ENCODE results near the gene CCDC127.

CCDC127 gene

GRCh38 chr5:170971-171800 lies 46.8 kb downstream of the CCDC127 start:
- TF ChIP-seq, protein P1, sequence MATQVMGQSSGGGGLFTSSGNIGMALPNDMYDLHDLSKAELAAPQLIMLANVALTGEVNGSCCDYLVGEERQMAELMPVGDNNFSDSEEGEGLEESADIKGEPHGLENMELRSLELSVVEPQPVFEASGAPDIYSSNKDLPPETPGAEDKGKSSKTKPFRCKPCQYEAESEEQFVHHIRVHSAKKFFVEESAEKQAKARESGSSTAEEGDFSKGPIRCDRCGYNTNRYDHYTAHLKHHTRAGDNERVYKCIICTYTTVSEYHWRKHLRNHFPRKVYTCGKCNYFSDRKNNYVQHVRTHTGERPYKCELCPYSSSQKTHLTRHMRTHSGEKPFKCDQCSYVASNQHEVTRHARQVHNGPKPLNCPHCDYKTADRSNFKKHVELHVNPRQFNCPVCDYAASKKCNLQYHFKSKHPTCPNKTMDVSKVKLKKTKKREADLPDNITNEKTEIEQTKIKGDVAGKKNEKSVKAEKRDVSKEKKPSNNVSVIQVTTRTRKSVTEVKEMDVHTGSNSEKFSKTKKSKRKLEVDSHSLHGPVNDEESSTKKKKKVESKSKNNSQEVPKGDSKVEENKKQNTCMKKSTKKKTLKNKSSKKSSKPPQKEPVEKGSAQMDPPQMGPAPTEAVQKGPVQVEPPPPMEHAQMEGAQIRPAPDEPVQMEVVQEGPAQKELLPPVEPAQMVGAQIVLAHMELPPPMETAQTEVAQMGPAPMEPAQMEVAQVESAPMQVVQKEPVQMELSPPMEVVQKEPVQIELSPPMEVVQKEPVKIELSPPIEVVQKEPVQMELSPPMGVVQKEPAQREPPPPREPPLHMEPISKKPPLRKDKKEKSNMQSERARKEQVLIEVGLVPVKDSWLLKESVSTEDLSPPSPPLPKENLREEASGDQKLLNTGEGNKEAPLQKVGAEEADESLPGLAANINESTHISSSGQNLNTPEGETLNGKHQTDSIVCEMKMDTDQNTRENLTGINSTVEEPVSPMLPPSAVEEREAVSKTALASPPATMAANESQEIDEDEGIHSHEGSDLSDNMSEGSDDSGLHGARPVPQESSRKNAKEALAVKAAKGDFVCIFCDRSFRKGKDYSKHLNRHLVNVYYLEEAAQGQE (IDR thresholded peaks at IDR 0.05; ENCODE audit: low read depth), result no peak
- TF ChIP-seq TAF1 (IDR thresholded peaks at IDR 0.05; ENCODE audit: low read depth) (no peak), USF1 (IDR thresholded peaks at IDR 0.05) (no peak), TEAD4 (IDR thresholded peaks at IDR 0.05) (no peak), EP300 (IDR thresholded peaks at IDR 0.05; ENCODE audit: borderline replicate concordance) (no peak), RAD21 (IDR thresholded peaks at IDR 0.05; ENCODE audit: low read depth) (no peak), CEBPB (IDR thresholded peaks at IDR 0.05) (no peak), TCF12 (IDR thresholded peaks at IDR 0.05; ENCODE audit: low read depth) (no peak), NFIC (IDR thresholded peaks at IDR 0.05) (no peak), FOXM1 (IDR thresholded peaks at IDR 0.05; ENCODE audit: borderline replicate concordance, low read depth) (no peak), ZBTB7A (IDR thresholded peaks at IDR 0.05; ENCODE audit: low read depth) (no peak), YY1 (IDR thresholded peaks at IDR 0.05; ENCODE audit: low read depth) (no peak), EGR1 (IDR thresholded peaks at IDR 0.05) (no peak)
- TF ChIP-seq, protein P2, sequence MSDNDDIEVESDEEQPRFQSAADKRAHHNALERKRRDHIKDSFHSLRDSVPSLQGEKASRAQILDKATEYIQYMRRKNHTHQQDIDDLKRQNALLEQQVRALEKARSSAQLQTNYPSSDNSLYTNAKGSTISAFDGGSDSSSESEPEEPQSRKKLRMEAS (IDR thresholded peaks at IDR 0.05), result no peak

- TF ChIP-seq EGR1 (IDR thresholded peaks at IDR 0.05) (no peak), TCF12 (IDR thresholded peaks at IDR 0.05; ENCODE audit: low read depth) (no peak), TEAD4 (IDR thresholded peaks at IDR 0.05) (no peak), YY1 (IDR thresholded peaks at IDR 0.05; ENCODE audit: low read depth) (no peak), CEBPB (IDR thresholded peaks at IDR 0.05) (no peak), EP300 (IDR thresholded peaks at IDR 0.05; ENCODE audit: borderline replicate concordance) (no peak), RAD21 (IDR thresholded peaks at IDR 0.05; ENCODE audit: low read depth) (no peak), TAF1 (IDR thresholded peaks at IDR 0.05; ENCODE audit: low read depth) (no peak), CREB1 (IDR thresholded peaks at IDR 0.05; ENCODE audit: low read depth) (no peak), NFIC (IDR thresholded peaks at IDR 0.05) (no peak), USF1 (IDR thresholded peaks at IDR 0.05) (no peak), ZBTB7A (IDR thresholded peaks at IDR 0.05; ENCODE audit: low read depth) (no peak), FOXM1 (IDR thresholded peaks at IDR 0.05; ENCODE audit: borderline replicate concordance, low read depth) (no peak)
- TF ChIP-seq, protein P1 (IDR thresholded peaks at IDR 0.05; ENCODE audit: low read depth), result no peak
- TF ChIP-seq, protein P2 (IDR thresholded peaks at IDR 0.05), result no peak
These were observed 48.2 kb downstream of the CCDC127 start for GRCh38 chr5:169728-170094.

GRCh38 chr5:169071-169727 lies 48.8 kb downstream of the CCDC127 start:
- TF ChIP-seq FOXM1 (IDR thresholded peaks at IDR 0.05; ENCODE audit: borderline replicate concordance, low read depth) (no peak), CEBPB (IDR thresholded peaks at IDR 0.05) (no peak)

- no peak for TF ChIP-seq YY1 (IDR thresholded peaks at IDR 0.05; ENCODE audit: low read depth)
- 0 out of 2 replicates have a peak, but pooled peaks have one; percentile 11 for TF ChIP-seq TCF12 (IDR thresholded peaks at IDR 0.05; ENCODE audit: low read depth)
- no peak for TF ChIP-seq USF1 (IDR thresholded peaks at IDR 0.05)
- no peak for TF ChIP-seq CEBPB (IDR thresholded peaks at IDR 0.05)
- TF ChIP-seq, protein P1 (IDR thresholded peaks at IDR 0.05; ENCODE audit: low read depth), result no peak
- TF ChIP-seq CREB1 (IDR thresholded peaks at IDR 0.05; ENCODE audit: low read depth), result no peak
- TF ChIP-seq RAD21 (IDR thresholded peaks at IDR 0.05; ENCODE audit: low read depth), result no peak
- no peak for TF ChIP-seq TEAD4 (IDR thresholded peaks at IDR 0.05)
- no peak for TF ChIP-seq TAF1 (IDR thresholded peaks at IDR 0.05; ENCODE audit: low read depth)
- no peak for TF ChIP-seq FOXM1 (IDR thresholded peaks at IDR 0.05; ENCODE audit: borderline replicate concordance, low read depth)
- TF ChIP-seq EP300 (IDR thresholded peaks at IDR 0.05; ENCODE audit: borderline replicate concordance), result no peak
- TF ChIP-seq, protein P2 (IDR thresholded peaks at IDR 0.05), result no peak
- TF ChIP-seq NFIC (IDR thresholded peaks at IDR 0.05), result 0 out of 2 replicates have a peak, but pooled peaks have one; percentile 13
These were observed 49.8 kb downstream of the CCDC127 start for GRCh38 chr5:167982-168660.
